Uterus (tissue), 4 donors: ENCODE results near the gene TEX11. TPM values are rescaled to one million over a fixed set of nuclear protein-coding genes. Genes with fewer than 3 reads are reported as not detected.
"Not testable (repeated sequence)": the region's sequence is repeated elsewhere in the genome, so short reads cannot be mapped to it uniquely, and the experiment has no call there.

ENCODE experiments used
- DNase-seq, 2 donors: peaks; one replicate each; pipeline ENCODE4 v3.0.0-alpha.2; 2019 to 2020
- H3K27ac ChIP-seq, 2 donors: fragments of 200-600 bp; sonication (generic); 1 replicate in 1 of 2; 2 replicates in 1 of 2; pipeline ENCODE4 v1.5.1; 2016 to 2018
- H3K27me3 ChIP-seq, 2 donors: fragments of 200-600 bp; sonication (generic); one replicate each; pipeline ENCODE4 v1.5.1; 2018 to 2019; ENCODE audit warnings: control low read depth in 1 of 2
- H3K36me3 ChIP-seq, 2 donors: fragments of 200-600 bp; sonication (generic); one replicate each; pipeline ENCODE4 v1.5.1; 2019; ENCODE audit warnings: control low read depth in 1 of 2
- H3K4me1 ChIP-seq, 2 donors: fragments of 200-600 bp; sonication (generic); one replicate each; pipeline ENCODE4 v1.5.1; 2018 to 2019; ENCODE audit warnings: control low read depth in 1 of 2
- H3K4me3 ChIP-seq, 2 donors: fragments of 200-600 bp; sonication (generic); 1 replicate in 1 of 2; 2 replicates in 1 of 2; pipeline ENCODE4 v1.5.1; 2018 to 2019; ENCODE audit warnings: mild to moderate bottlenecking in 1 of 2
- H3K9me3 ChIP-seq, 2 donors: fragments of 200-600 bp; sonication (generic); one replicate each; pipeline ENCODE4 v1.5.1; 2019; ENCODE audit warnings: control low read depth in 1 of 2
- POLR2A ChIP-seq, 2 donors: fragments of 450-650 bp; IDR thresholded peaks; one replicate each; pipeline ENCODE4 v1.6.1; 2016; ENCODE audit warnings: antibody characterized with exemption in 2 of 2, mild to moderate bottlenecking in 1 of 2, moderate library complexity in 1 of 2
- intact Hi-C: fragments of 100-400 bp; cut with DNase I; formaldehyde crosslinking; loops from one replicate; pipeline ENCODE4 v1.15.1; 2023; ENCODE audit warnings: low total_unique reads
- total RNA-seq, 4 donors: library from RNA; depleted of rRNA in 3 of 4; stranded (reverse); fragments of >200 nt in 3 of 4; gene quantifications; one replicate each; pipeline versions ENCODE4 v1.1.0 to v1.2.4, GENCODE V29; 2014 to 2023
- TF ChIP-seq, protein P1 (sequence below), 4 experiments: fragments of 200-600 bp in 2 of 4; fragments of 450-650 bp in 2 of 4; sonication (generic) in 2 of 4; IDR thresholded peaks; one replicate each; pipeline ENCODE4 v1.5.1; 2016 to 2019; ENCODE audit warnings: antibody characterized with exemption in 4 of 4, mild to moderate bottlenecking in 2 of 4, moderate library complexity in 1 of 4
- donor health status: DM: yes; HTN: yes; CAD: no.

Gene TEX11
- total RNA-seq, 4 donors from 2014 or later, result 0.35 TPM; not detected in 3

DNA sequence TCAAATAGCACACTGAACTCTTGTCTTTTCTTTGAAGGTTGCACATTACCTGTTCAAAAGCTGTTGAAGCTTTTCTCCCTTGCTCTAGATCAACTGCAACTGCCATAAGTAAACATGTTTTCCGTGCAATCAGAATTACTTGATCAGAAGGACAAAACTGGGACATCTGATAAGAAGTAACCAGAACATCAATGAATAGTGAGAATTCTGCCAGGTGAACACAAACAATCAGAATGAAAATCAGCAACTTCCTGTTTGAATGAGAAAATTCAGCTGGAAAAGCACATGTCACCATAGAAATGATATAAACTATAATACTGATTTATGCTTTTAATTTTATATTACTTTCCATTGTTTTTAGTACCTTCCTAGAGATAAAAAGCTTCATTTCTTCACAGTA, 303.2 kb downstream of the TEX11 start:
- no peaks in the 10 kb centered on the region for H3K4me1 ChIP-seq
- no peak overlapping the region for H3K27ac ChIP-seq
- intact Hi-C loops, result no loop called here
- H3K36me3 ChIP-seq, result no peaks in the 10 kb centered on the region
- TF ChIP-seq, protein P1, sequence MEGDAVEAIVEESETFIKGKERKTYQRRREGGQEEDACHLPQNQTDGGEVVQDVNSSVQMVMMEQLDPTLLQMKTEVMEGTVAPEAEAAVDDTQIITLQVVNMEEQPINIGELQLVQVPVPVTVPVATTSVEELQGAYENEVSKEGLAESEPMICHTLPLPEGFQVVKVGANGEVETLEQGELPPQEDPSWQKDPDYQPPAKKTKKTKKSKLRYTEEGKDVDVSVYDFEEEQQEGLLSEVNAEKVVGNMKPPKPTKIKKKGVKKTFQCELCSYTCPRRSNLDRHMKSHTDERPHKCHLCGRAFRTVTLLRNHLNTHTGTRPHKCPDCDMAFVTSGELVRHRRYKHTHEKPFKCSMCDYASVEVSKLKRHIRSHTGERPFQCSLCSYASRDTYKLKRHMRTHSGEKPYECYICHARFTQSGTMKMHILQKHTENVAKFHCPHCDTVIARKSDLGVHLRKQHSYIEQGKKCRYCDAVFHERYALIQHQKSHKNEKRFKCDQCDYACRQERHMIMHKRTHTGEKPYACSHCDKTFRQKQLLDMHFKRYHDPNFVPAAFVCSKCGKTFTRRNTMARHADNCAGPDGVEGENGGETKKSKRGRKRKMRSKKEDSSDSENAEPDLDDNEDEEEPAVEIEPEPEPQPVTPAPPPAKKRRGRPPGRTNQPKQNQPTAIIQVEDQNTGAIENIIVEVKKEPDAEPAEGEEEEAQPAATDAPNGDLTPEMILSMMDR (IDR thresholded peaks at IDR 0.05), result no peak
- TF ChIP-seq POLR2A (IDR thresholded peaks at IDR 0.05), result no peak
- no peaks in the 10 kb centered on the region for H3K9me3 ChIP-seq
- H3K27me3 ChIP-seq, result no peaks in the 10 kb centered on the region
- H3K4me3 ChIP-seq, result no peak overlapping the region
- no peak for DNase-seq

DNA sequence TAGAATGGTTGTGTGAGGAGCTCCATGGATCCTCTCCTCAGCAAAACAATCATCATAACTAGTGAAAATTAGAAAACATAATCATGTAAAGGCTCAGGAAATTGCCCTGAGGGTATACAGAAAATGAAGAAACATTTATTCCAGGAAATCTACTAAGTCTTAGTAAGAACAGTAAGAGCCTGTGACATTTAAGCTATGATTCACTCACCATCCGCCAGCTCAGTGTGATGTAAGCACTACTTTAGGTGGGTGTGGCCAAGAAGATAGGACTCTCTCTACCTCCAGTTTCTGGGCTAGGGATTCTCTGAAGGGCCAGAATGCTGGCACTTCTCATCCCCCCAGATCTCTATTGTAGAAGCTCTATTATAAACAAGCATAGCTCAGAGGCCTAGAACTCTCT, 316.4 kb downstream of the TEX11 start:
- H3K36me3 ChIP-seq, result no peaks in the 10 kb centered on the region
- peaks cover 0 to 3% of the 10 kb centered on the region in 2 donors for H3K27me3 ChIP-seq
- H3K4me1 ChIP-seq, result no peaks in the 10 kb centered on the region
- intact Hi-C loops, result no loop called here
- no peak for DNase-seq
- H3K9me3 ChIP-seq, result no peaks in the 10 kb centered on the region
- no peak overlapping the region for H3K27ac ChIP-seq
- no peak for TF ChIP-seq POLR2A (IDR thresholded peaks at IDR 0.05)
- TF ChIP-seq, protein P1 (IDR thresholded peaks at IDR 0.05), result no peak
- no peak overlapping the region for H3K4me3 ChIP-seq

DNA sequence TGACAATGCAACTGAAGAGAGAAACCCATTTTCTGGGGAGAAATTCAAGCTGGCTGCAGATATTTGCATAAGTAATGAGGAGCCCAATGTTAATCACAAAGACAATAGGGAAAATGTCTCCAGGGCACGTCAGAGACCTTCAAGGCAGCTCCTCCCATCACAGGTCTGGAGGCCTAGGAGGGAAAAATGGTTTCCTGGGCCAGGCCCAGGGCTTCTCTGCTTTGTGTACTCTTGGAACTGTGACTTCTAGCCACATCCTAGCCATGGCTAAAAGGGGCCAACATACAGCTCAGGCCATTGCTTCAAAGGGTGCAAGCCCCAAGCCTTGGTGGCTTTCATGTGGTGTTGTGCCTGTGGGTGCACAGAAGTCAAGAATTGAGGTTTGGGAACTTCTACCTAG, 321.4 kb downstream of the TEX11 start:
- DNase-seq, H3K27me3 ChIP-seq, H3K27ac ChIP-seq, intact Hi-C loops, H3K9me3 ChIP-seq, H3K4me1 ChIP-seq, H3K4me3 ChIP-seq, H3K36me3 ChIP-seq: not testable (repeated sequence)

DNA sequence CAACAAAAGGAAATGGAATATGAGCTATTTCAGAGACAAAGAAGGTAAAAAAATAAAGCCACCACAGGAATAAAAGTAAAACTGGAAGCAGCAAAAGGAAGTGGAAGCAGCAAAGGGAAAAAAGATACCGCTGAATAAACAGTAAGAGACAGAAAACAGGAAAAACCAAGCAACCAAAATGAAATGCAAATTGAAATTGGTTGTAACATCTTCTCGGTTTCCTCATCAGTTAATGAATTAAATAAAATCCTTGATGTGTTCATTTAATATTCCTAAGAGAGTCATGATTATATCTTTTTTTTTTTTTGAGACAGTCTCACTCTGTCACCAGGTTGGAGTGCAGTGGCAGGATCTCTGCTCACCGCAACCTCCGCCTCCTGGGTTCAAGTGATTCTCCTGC, 331.1 kb downstream of the TEX11 start:
- Histone ChIP-seq H3K9me3 (no peaks in the 10 kb centered on the region), H3K27me3 (no peaks in the 10 kb centered on the region), H3K4me1 (no peaks in the 10 kb centered on the region), H3K27ac (no peak overlapping the region), H3K36me3 (no peaks in the 10 kb centered on the region), H3K4me3 (no peak overlapping the region)
- intact Hi-C loops, result no loop called here
- no peak for DNase-seq
- TF ChIP-seq, protein P1 (IDR thresholded peaks at IDR 0.05), result no peak
- no peak for TF ChIP-seq POLR2A (IDR thresholded peaks at IDR 0.05)

DNA sequence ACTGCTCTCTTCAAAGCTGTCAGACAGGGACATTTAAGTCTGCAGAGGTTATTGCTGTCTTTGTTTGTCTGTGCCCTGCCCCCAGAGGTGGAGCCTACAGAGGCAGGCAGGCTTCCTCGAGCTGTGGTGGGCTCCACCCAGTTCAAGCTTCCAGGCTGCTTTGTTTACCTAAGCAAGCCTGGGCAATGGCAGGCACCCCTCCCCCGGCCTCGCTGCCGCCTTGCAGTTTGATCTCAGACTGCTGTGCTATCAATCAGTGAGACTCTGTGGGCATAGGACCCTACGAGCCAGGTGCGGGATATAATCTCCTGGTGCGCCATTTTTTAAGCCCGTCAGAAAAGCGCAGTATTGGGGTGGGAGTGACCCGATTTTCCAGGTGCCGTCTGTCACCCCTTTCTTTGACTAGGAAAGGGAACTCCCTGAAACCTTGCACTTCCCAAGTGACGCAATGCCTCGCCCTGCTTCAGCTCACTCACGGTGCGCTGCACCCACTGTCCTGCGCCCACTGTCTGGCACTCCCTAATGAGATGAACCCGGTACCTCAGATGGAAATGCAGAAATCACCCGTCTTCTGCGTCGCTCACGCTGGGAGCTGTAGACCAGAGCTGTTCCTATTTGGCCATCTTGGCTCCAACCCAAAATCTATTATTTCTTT, 338.5 kb downstream of the TEX11 start:
- H3K36me3 ChIP-seq, H3K27me3 ChIP-seq, intact Hi-C loops, H3K4me3 ChIP-seq, DNase-seq, H3K27ac ChIP-seq, H3K4me1 ChIP-seq, H3K9me3 ChIP-seq: not testable (repeated sequence)

DNA sequence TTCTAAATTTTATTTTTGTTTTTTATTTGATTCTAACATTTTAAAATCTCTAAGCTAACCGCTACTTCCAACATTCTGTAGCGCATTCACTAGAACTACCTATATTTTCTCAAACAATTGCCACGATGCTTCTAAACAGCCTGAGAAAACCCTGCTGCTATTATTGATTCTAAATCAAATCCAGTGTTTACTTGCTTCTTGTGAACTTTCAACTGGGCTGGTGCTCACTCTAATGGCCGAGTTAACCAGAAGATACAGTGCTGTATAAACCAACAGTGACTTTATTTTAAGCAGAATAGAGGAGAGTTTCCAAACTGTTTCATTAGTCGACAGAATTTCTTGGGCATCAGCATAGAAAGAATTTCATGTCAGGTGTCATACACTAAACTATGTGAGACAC, 353.6 kb downstream of the TEX11 start:
- Histone ChIP-seq H3K9me3 (no peaks in the 10 kb centered on the region), H3K27ac (no peak overlapping the region), H3K27me3 (no peaks in the 10 kb centered on the region), H3K4me3 (no peak overlapping the region), H3K36me3 (no peaks in the 10 kb centered on the region), H3K4me1 (no peaks in the 10 kb centered on the region)
- intact Hi-C loops, result no loop called here
- TF ChIP-seq POLR2A (IDR thresholded peaks at IDR 0.05), result no peak
- TF ChIP-seq, protein P1 (IDR thresholded peaks at IDR 0.05), result no peak
- DNase-seq, result no peak
